Uterus (tissue), 2 donors: ENCODE measurements around the gene MITF.

Experiments used
- CTCF ChIP-seq, 4 experiments: fragments of 200-600 bp in 2 of 4; fragments of 450-650 bp in 2 of 4; sonication (generic) in 2 of 4; IDR thresholded peaks; one replicate each; pipeline ENCODE4 v1.5.1; 2016 to 2019; ENCODE audit warnings: antibody characterized with exemption in 4 of 4, mild to moderate bottlenecking in 2 of 4, moderate library complexity in 1 of 4
- POLR2A ChIP-seq, 2 donors: fragments of 450-650 bp; IDR thresholded peaks; one replicate each; pipeline ENCODE4 v1.6.1; 2016; ENCODE audit warnings: antibody characterized with exemption in 2 of 2, mild to moderate bottlenecking in 1 of 2, moderate library complexity in 1 of 2

- TF ChIP-seq CTCF (IDR thresholded peaks at IDR 0.05) (no peak), POLR2A (IDR thresholded peaks at IDR 0.05) (no peak)
These were observed 149.7 kb downstream of the MITF start for GRCh38 chr3:69888943-69889315.
